HG03064 (cell line): ENCODE data around the gene ZNF84.

Experiments
- ATAC-seq: cut with Tn5 transposase; IDR thresholded peaks from one replicate; pipeline ENCODE4 v1.9.1; 2021; ENCODE audit warnings: low read depth; ENCODE audit not compliant: unreplicated experiment

The ZNF84 gene

GRCh38 chr12:133108150-133108549 is 70.8 kb downstream of the ZNF84 start:
- ATAC-seq = no peak
